Neuronal stem cell (in vitro differentiated cells): Measurements from ENCODE around the gene ALDOA.

Experiments
- DNase-seq: peaks from one replicate; pipeline ENCODE4 v3.0.0-alpha.2; 2013; ENCODE audit warnings: low spot score
- H2AFZ ChIP-seq: one replicate; pipeline ENCODE4 v1.6.1; 2013; ENCODE audit warnings: mild to moderate bottlenecking, low read length, inconsistent platforms
- H2AK5ac ChIP-seq: 2 replicates; pipeline ENCODE4 v1.6.1; 2013; ENCODE audit warnings: low read depth, mild to moderate bottlenecking, inconsistent platforms, low read length, moderate library complexity, mixed read lengths
- H2BK120ac ChIP-seq: 2 replicates; pipeline ENCODE4 v1.6.1; 2013; ENCODE audit warnings: low read depth, mild to moderate bottlenecking, inconsistent platforms, low read length, moderate library complexity, mixed read lengths
- H2BK12ac ChIP-seq: one replicate; pipeline ENCODE4 v1.6.1; 2013; ENCODE audit warnings: low read length, inconsistent platforms
- H2BK15ac ChIP-seq: 2 replicates; pipeline ENCODE4 v1.6.1; 2013; ENCODE audit warnings: mild to moderate bottlenecking, low read length, inconsistent platforms, mixed read lengths
- H2BK5ac ChIP-seq: one replicate; pipeline ENCODE4 v1.6.1; 2013; ENCODE audit warnings: inconsistent platforms, mild to moderate bottlenecking, low read length, moderate library complexity
- H3K14ac ChIP-seq: one replicate; pipeline ENCODE4 v1.6.1; 2013; ENCODE audit warnings: low read length, inconsistent platforms
- H3K18ac ChIP-seq: 2 replicates; pipeline ENCODE4 v1.6.1; 2013; ENCODE audit warnings: low read length, inconsistent platforms
- H3K23ac ChIP-seq: 2 replicates; pipeline ENCODE4 v1.6.1; 2013; ENCODE audit warnings: low read depth, mild to moderate bottlenecking, mixed read lengths, low read length, inconsistent platforms; ENCODE audit not compliant: poor library complexity
- H3K27ac ChIP-seq: replicated peaks from 3 replicates; pipeline ENCODE4 v1.5.1; 2013; ENCODE audit warnings: low read length, inconsistent platforms
- H3K27me3 ChIP-seq, 3 experiments: 2 replicates each; pipeline ENCODE4 v1.6.1; 2013; ENCODE audit warnings: low read length in 3 of 3, mild to moderate bottlenecking in 2 of 3, inconsistent platforms in 1 of 3, low read depth in 1 of 3, mixed read lengths in 1 of 3, moderate library complexity in 1 of 3; ENCODE audit not compliant: control insufficient read depth in 3 of 3, insufficient read depth in 3 of 3
- H3K36me3 ChIP-seq, 2 donors: replicated peaks in 1 of 2; 2 replicates each; pipeline ENCODE4 v1.6.1; 2013; ENCODE audit warnings: low read length in 2 of 2; ENCODE audit not compliant: control insufficient read depth in 2 of 2, insufficient read depth in 2 of 2
- H3K4ac ChIP-seq: 2 replicates; pipeline ENCODE4 v1.6.1; 2013; ENCODE audit warnings: inconsistent platforms, mild to moderate bottlenecking, low read length, moderate library complexity
- H3K4me1 ChIP-seq, 2 donors: 1 replicate in 1 of 2; 2 replicates in 1 of 2; pipeline ENCODE4 v1.6.1; 2013; ENCODE audit warnings: low read length in 2 of 2, low read depth in 1 of 2; ENCODE audit not compliant: control insufficient read depth in 2 of 2, insufficient read depth in 1 of 2
- H3K4me2 ChIP-seq: one replicate; pipeline ENCODE4 v1.6.1; 2013; ENCODE audit warnings: mild to moderate bottlenecking, low read length, inconsistent platforms; ENCODE audit not compliant: insufficient read depth, poor library complexity, severe bottlenecking
- H3K4me3 ChIP-seq, 2 donors: 2 replicates each; pipeline ENCODE4 v1.5.1; 2013; ENCODE audit warnings: low read length in 2 of 2, mild to moderate bottlenecking in 2 of 2, inconsistent platforms in 1 of 2, moderate library complexity in 1 of 2
- H3K79me1 ChIP-seq: one replicate; pipeline ENCODE4 v1.6.1; 2013; ENCODE audit warnings: low read depth, mild to moderate bottlenecking, inconsistent platforms, low read length, moderate library complexity
- H3K9ac ChIP-seq: one replicate; pipeline ENCODE4 v1.6.1; 2013; ENCODE audit warnings: mild to moderate bottlenecking, low read depth, low read length, inconsistent platforms; ENCODE audit not compliant: poor library complexity
- H3K9me3 ChIP-seq, 2 donors: replicated peaks in 1 of 2; 2 replicates each; pipeline versions ENCODE3 to v1.6.1; 2013; ENCODE audit warnings: low read length in 2 of 2, mild to moderate bottlenecking in 2 of 2, inconsistent platforms in 1 of 2, low read depth in 1 of 2, mixed read lengths in 1 of 2, moderate library complexity in 1 of 2; ENCODE audit not compliant: control insufficient read depth in 2 of 2, insufficient read depth in 1 of 2
- H4K8ac ChIP-seq: one replicate; pipeline ENCODE4 v1.6.1; 2013; ENCODE audit warnings: low read depth, mild to moderate bottlenecking, inconsistent platforms, low read length, moderate library complexity
- H4K91ac ChIP-seq: one replicate; pipeline ENCODE4 v1.6.1; 2013; ENCODE audit warnings: low read length, low read depth, mild to moderate bottlenecking, inconsistent platforms; ENCODE audit not compliant: poor library complexity
- WGBS, 2 donors: extraction: QIAGEN DNeasy Blood & Tissue Kit; methylation state at CpG; one replicate each; pipeline ENCODE4 v1.1.7; 2013; ENCODE audit warnings: missing lambda C conversion rate in 2 of 2, mixed read lengths in 1 of 2; ENCODE audit not compliant: insufficient read length in 2 of 2, insufficient replicate concordance in 1 of 2; ENCODE audit errors: extremely low coverage in 2 of 2; 5-methylcytosine and 5-hydroxymethylcytosine counted together

ALDOA gene

GRCh38 chr16:30065943-30066760, 592 bp downstream of the ALDOA start:
- Histone ChIP-seq H2AK5ac (peak overlapping the region; percentile 64), H3K27me3 (no peaks in the 10 kb centered on the region), H3K9me3 (no peaks in the 10 kb centered on the region), H2BK12ac (no peak overlapping the region), H3K4me1 (peaks cover 15 to 24% of the 10 kb centered on the region in 2 donors), H3K14ac (peak overlapping the region; percentile 99), H3K4me2 (peak overlapping the region; percentile 87), H2BK15ac (peak overlapping the region; percentile 64), H3K4me3 (peak overlapping the region; percentile 96 to 99), H3K36me3 (peaks cover 32 to 51% of the 10 kb centered on the region in 2 donors), H2BK120ac (peak overlapping the region; percentile 93), H3K27ac (peak overlapping the region; percentile 87), H3K9ac (peak overlapping the region; percentile 100), H3K4ac (peak overlapping the region; percentile 99), H3K18ac (peak overlapping the region; percentile 99), H2BK5ac (peak overlapping the region; percentile 90), H4K91ac (no peak overlapping the region), H4K8ac (no peak overlapping the region), H3K79me1 (peaks cover 17% of the 10 kb centered on the region), H2AFZ (peak overlapping the region; percentile 86), H3K23ac (peak overlapping the region; percentile 100)
- no CpG with 5 or more reads among the region's 44 CpGs for WGBS, 2 donors
- DNase-seq = no peak

GRCh38 chr16:30066761-30067583, 1.4 kb downstream of the ALDOA start:
- Histone ChIP-seq H3K79me1 (peaks cover 17% of the 10 kb centered on the region), H3K9me3 (no peaks in the 10 kb centered on the region), H3K4me2 (peak overlapping the region; percentile 87), H3K4me1 (peaks cover 15 to 24% of the 10 kb centered on the region in 2 donors), H2BK12ac (no peak overlapping the region), H3K4me3 (peak overlapping the region; percentile 96 to 99), H3K4ac (no peak overlapping the region), H3K27ac (no peak overlapping the region), H2AFZ (no peak overlapping the region), H3K27me3 (no peaks in the 10 kb centered on the region), H2AK5ac (no peak overlapping the region), H3K23ac (peak overlapping the region; percentile 25), H2BK15ac (no peak overlapping the region), H4K91ac (no peak overlapping the region), H2BK120ac (no peak overlapping the region), H3K36me3 (peaks cover 37 to 58% of the 10 kb centered on the region in 2 donors), H2BK5ac (no peak overlapping the region), H3K14ac (no peak overlapping the region), H4K8ac (no peak overlapping the region), H3K9ac (peak overlapping the region; percentile 82), H3K18ac (no peak overlapping the region)
- no peak for DNase-seq
- WGBS, 2 donors = no CpG with 5 or more reads among the region's 21 CpGs

- Histone ChIP-seq H3K9ac (no peak overlapping the region), H2BK12ac (no peak overlapping the region), H2AK5ac (no peak overlapping the region), H3K4ac (no peak overlapping the region), H3K27me3 (no peaks in the 10 kb centered on the region), H2BK15ac (no peak overlapping the region), H4K91ac (no peak overlapping the region), H3K18ac (no peak overlapping the region), H3K4me2 (no peak overlapping the region), H2AFZ (no peak overlapping the region), H2BK5ac (no peak overlapping the region), H3K23ac (no peak overlapping the region), H3K14ac (no peak overlapping the region), H3K4me1 (peaks cover 15 to 24% of the 10 kb centered on the region in 2 donors), H3K79me1 (peaks cover 17% of the 10 kb centered on the region), H3K27ac (no peak overlapping the region), H3K9me3 (no peaks in the 10 kb centered on the region), H2BK120ac (no peak overlapping the region), H4K8ac (no peak overlapping the region), H3K36me3 (peaks cover 40 to 64% of the 10 kb centered on the region in 2 donors), H3K4me3 (peak overlapping the region in 1 of 2 donors; percentile 14)
- no CpG with 5 or more reads among the region's 6 CpGs for whole genome bisulfite sequencing, 2 donors
- no peak for DNase-seq
Measured at GRCh38 chr16:30067584-30067916, 2.0 kb downstream of the ALDOA start.

- Histone ChIP-seq H3K4me2 (no peak overlapping the region), H2AK5ac (no peak overlapping the region), H3K27ac (no peak overlapping the region), H3K4me1 (peaks cover 13 to 23% of the 10 kb centered on the region in 2 donors), H2BK5ac (no peak overlapping the region), H3K9me3 (no peaks in the 10 kb centered on the region), H2BK12ac (no peak overlapping the region), H3K9ac (no peak overlapping the region), H4K8ac (no peak overlapping the region), H3K23ac (no peak overlapping the region), H4K91ac (no peak overlapping the region), H3K36me3 (peaks cover 40 to 69% of the 10 kb centered on the region in 2 donors), H3K4ac (no peak overlapping the region), H3K27me3 (no peaks in the 10 kb centered on the region), H3K14ac (no peak overlapping the region), H2AFZ (no peak overlapping the region), H3K79me1 (peaks cover 17% of the 10 kb centered on the region), H2BK120ac (no peak overlapping the region), H2BK15ac (no peak overlapping the region), H3K18ac (no peak overlapping the region), H3K4me3 (no peak overlapping the region)
- no CpG with 5 or more reads among the region's 9 CpGs for WGBS, 2 donors
- no peak for DNase-seq
Measured at GRCh38 chr16:30068333-30068732, 2.8 kb downstream of the ALDOA start.
